GM13977 (cell line): ENCODE results near the gene COL7A1.

Experiments
- DNase-seq: peaks from one replicate; pipeline ENCODE4 v3.0.0; 2012; ENCODE audit warnings: low spot score
- in situ Hi-C: fragments of 300-500 bp; cut with MboI; formaldehyde crosslinking; loops from one replicate; pipeline ENCODE4 v1.12.0; 2022; ENCODE audit warnings: low sequenced_read_pairs, low pct_unique_long_range_greater_than_20kb, mixed read lengths, inconsistent platforms; ENCODE audit not compliant: unreplicated experiment
- TF ChIP-seq, protein P1 (sequence below): IDR thresholded peaks from 2 replicates; pipeline ENCODE4 v1.5.1; 2012; ENCODE audit warnings: mild to moderate bottlenecking, control low read depth; ENCODE audit not compliant: insufficient read depth; ENCODE audit errors: extremely low read depth, missing control alignments

COL7A1 gene

DNA sequence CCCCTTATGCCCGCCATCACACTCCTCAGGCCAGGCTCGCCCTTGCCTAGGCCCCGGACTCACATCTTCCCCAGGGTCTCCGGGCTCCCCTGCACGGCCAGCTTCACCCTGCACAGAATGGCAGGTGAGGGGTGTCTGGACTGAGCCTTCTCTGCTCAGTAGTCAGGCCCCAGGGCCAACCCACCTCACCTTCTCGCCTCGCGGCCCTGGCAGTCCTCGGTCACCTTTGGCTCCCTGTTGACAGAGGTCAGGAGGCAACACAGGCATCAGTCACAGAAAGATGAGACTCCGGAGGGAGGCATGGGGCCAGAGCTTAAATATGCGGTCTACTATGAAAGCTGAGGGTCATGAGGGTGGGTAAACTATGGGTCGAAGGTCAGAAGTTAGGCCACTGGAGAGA, 23.2 kb downstream of the COL7A1 start:
- TF ChIP-seq, protein P1, sequence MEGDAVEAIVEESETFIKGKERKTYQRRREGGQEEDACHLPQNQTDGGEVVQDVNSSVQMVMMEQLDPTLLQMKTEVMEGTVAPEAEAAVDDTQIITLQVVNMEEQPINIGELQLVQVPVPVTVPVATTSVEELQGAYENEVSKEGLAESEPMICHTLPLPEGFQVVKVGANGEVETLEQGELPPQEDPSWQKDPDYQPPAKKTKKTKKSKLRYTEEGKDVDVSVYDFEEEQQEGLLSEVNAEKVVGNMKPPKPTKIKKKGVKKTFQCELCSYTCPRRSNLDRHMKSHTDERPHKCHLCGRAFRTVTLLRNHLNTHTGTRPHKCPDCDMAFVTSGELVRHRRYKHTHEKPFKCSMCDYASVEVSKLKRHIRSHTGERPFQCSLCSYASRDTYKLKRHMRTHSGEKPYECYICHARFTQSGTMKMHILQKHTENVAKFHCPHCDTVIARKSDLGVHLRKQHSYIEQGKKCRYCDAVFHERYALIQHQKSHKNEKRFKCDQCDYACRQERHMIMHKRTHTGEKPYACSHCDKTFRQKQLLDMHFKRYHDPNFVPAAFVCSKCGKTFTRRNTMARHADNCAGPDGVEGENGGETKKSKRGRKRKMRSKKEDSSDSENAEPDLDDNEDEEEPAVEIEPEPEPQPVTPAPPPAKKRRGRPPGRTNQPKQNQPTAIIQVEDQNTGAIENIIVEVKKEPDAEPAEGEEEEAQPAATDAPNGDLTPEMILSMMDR: no peak
- in situ Hi-C loops: no loop called here
- DNase-seq: no peak

DNA sequence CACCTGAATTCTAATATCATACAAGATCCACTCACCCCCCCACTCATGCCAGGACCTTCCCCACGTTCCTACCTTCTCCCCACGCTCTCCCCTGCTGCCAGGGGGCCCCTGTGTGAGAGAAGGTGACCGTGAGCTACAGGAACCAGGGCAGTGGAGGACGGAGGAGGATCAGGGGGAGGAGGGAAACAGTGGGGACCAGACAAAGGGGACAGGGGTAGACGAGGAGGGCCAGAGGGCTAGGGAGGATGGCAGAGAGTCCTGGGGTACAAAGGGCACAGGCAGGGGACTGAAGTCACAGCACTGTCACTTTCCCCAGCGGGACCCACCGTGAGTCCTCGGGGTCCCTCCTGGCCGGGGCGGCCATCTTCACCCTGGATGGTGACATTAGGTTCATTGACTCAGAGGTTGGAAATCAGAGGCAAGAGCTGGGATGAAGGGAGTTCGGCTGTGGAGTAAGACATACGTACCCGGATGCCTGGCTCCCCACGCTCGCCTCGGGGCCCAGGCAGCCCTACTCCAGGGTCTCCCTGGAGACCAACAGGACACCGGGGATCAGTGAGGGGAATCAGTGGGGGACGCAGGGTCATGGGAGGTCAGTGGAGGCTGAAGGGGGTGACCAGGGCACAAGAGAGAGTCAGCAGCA, 25.2 kb downstream of the COL7A1 start:
- DNase-seq: no peak
- in situ Hi-C loops: no loop called here
- TF ChIP-seq, protein P1: no peak

DNA sequence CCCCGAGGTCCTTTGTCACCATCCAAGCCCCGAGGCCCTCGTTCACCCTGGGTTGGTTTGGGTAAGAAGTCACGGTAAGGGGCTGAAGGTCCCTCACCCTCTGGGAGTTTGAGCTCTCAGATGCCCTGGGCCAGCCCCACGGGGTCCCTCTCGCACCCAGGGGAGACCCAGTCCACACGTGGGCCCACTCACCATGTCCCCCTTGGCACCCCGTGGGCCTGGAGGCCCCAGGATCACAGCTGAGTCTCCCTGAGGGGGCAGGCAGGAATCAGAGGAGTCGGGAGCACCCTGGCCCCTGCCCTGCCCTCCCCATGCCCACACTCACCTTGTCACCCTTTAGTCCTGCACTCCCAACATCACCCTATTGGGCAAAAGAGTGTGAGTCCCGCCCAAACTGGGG, 25.7 kb downstream of the COL7A1 start:
- in situ Hi-C loops: no loop called here
- TF ChIP-seq, protein P1: no peak
- no peak for DNase-seq

DNA sequence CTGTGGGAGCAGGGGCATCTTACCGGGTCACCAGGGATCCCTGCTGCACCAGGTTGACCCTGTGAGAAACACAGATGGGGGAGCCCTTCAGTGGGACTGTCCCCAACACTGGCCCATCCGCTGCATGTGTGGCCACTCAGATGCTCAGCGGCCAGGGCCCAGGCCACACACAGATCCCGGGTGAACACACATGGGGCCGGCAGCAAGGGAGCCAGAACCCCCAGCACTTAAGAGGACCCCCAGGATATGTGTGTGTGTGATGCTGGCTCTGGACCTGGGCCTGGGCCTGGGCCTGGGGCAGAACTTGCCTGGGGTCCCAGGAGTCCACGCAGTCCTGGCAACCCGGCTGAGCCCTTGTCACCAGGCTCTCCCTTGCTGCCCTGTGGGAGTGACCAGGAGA, 26.7 kb downstream of the COL7A1 start:
- in situ Hi-C loops: no loop called here
- TF ChIP-seq, protein P1: no peak
- no peak for DNase-seq

DNA sequence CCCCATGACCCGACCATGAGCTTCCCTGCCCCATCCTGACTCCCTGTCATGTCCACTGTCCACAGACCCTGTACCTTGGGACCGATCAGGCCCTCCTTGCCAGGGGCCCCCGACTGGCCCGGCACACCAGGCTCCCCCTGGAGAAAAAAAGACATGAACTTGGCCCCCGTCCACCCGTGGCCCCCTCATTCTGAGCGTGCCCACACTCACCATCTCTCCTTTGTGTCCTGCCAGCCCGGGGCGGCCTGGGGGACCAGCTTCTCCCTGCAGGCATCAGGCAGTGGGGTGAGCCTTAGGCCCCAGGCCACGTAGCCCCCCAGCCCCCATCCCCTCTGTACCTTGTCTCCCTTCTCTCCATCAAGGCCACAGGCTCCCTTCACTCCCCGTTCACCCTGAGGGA, 27.6 kb downstream of the COL7A1 start:
- TF ChIP-seq, protein P1: no peak
- in situ Hi-C loops: no loop called here
- DNase-seq: no peak

DNA sequence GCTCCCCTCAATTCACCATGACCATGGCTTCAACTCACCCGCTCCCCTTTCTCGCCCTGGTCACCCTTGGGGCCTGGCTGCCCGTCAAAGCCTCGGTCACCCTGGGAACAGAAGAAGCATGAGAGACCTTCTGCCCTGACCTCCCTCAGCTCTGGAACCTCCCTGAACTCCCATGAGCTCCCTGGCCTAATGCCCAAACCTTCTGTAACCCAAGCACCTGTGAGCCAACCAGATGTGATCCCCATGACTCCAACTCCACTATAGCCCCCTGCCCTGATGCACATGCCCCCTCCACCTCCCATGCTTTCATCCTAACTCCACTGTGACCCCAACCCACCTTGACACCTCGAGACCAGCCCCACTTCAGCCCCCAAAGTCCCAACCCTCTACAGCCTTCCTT, 28.0 kb downstream of the COL7A1 start:
- in situ Hi-C loops: no loop called here
- DNase-seq: no peak
- TF ChIP-seq, protein P1: no peak

DNA sequence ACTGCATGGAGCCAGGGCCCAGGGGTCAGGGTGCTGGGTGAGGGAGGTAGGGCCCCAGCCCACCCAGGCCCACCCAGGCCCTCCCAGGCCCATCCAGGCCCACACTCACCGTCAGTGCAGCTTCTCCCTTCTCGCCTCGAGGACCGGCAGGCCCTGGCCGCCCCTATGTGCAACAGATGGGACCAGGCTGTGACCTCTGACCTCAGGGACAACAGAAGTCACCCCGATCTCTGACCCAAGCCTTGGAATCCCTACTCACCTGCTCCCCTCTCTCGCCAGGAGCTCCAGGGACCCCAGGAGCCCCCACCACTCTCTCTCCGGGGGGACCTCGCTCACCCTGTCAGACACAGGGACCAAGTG, 28.7 kb downstream of the COL7A1 start:
- no peak for DNase-seq
- in situ Hi-C loops: no loop called here
- TF ChIP-seq, protein P1: no peak
